ENCODE data around the gene PI4KA. TPM values are rescaled to one million over a fixed set of nuclear protein-coding genes. Genes with fewer than 3 reads are reported as not detected.

Gene PI4KA
- total and polyA plus RNA-seq, 2 donors from 2014 or later, result 37.3 to 92.8 TPM

GRCh38 chr22:20756846-20757245 lies 101.8 kb downstream of the PI4KA start:
- intact Hi-C loops (cut with DNase I), result no loop called here
- FAIRE-seq (no peak), DNase-seq (no peak)
- Histone ChIP-seq H3K4me3 (ENCODE audit: low read length in 3 of 3) (no peak overlapping the region), H3K4me1 (ENCODE audit: control insufficient read depth in 2 of 3, insufficient read depth in 2 of 3, low read depth in 1 of 3, low read length in 3 of 3) (no peaks in the 10 kb centered on the region), H3K9me3 (ENCODE audit: control insufficient read depth in 2 of 3, insufficient read depth in 1 of 3, low read length in 3 of 3) (no peaks in the 10 kb centered on the region), H3K9ac (ENCODE audit: low read length in 3 of 3) (no peak overlapping the region), H3K27me3 (ENCODE audit: control insufficient read depth, insufficient read depth, low read length) (no peaks in the 10 kb centered on the region), H3K27ac (ENCODE audit: low read depth in 2 of 2, low read length in 2 of 2) (no peak overlapping the region), H3K36me3 (ENCODE audit: control insufficient read depth in 2 of 3, insufficient read depth in 3 of 3, low read length in 3 of 3) (peaks cover 0 to 23% (median 18%) of the 10 kb centered on the region in 3 donors)
- no peak for TF ChIP-seq CTCF (IDR thresholded peaks at IDR 0.05; ENCODE audit: borderline replicate concordance, extremely low read depth, insufficient read depth)

- peaks cover 0 to 30% (median 29%) of the 10 kb centered on the region in 3 donors for H3K36me3 ChIP-seq (ENCODE audit: control insufficient read depth in 2 of 3, insufficient read depth in 3 of 3, low read length in 3 of 3)
- no peak for TF ChIP-seq CTCF (IDR thresholded peaks at IDR 0.05; ENCODE audit: borderline replicate concordance, extremely low read depth, insufficient read depth)
- intact Hi-C loops (cut with DNase I), result no loop called here
Observed at GRCh38 chr22:20752873-20753272, 105.7 kb downstream of the PI4KA start.

GRCh38 chr22:20752104-20752741 lies 106.4 kb downstream of the PI4KA start:
- Histone ChIP-seq H3K36me3 (ENCODE audit: control insufficient read depth in 2 of 3, insufficient read depth in 3 of 3, low read length in 3 of 3) (peaks cover 0 to 32% (median 30%) of the 10 kb centered on the region in 3 donors), H3K27ac (ENCODE audit: low read depth in 2 of 2, low read length in 2 of 2) (no peak overlapping the region), H3K9ac (ENCODE audit: low read length in 3 of 3) (no peak overlapping the region), H3K4me1 (ENCODE audit: control insufficient read depth in 2 of 3, insufficient read depth in 2 of 3, low read depth in 1 of 3, low read length in 3 of 3) (no peaks in the 10 kb centered on the region), H3K9me3 (ENCODE audit: control insufficient read depth in 2 of 3, insufficient read depth in 1 of 3, low read length in 3 of 3) (no peaks in the 10 kb centered on the region), H3K27me3 (ENCODE audit: control insufficient read depth, insufficient read depth, low read length) (no peaks in the 10 kb centered on the region), H3K4me3 (ENCODE audit: low read length in 3 of 3) (no peak overlapping the region)
- intact Hi-C loops (cut with DNase I), result no loop called here
- TF ChIP-seq CTCF (IDR thresholded peaks at IDR 0.05; ENCODE audit: borderline replicate concordance, extremely low read depth, insufficient read depth), result no peak
- DNase-seq, result peak in 1 of 5 donors; percentile 59
- no peak for FAIRE-seq

More at GRCh38 chr22:20752873-20753272, 105.7 kb downstream of the PI4KA start:
- H3K27me3 ChIP-seq (ENCODE audit: control insufficient read depth, insufficient read depth, low read length), result no peaks in the 10 kb centered on the region
- FAIRE-seq (no peak), DNase-seq (no peak)
- H3K4me3 ChIP-seq (ENCODE audit: low read length in 3 of 3), result no peak overlapping the region
- no peak overlapping the region for H3K9ac ChIP-seq (ENCODE audit: low read length in 3 of 3)
- no peaks in the 10 kb centered on the region for H3K4me1 ChIP-seq (ENCODE audit: control insufficient read depth in 2 of 3, insufficient read depth in 2 of 3, low read depth in 1 of 3, low read length in 3 of 3)
- no peaks in the 10 kb centered on the region for H3K9me3 ChIP-seq (ENCODE audit: control insufficient read depth in 2 of 3, insufficient read depth in 1 of 3, low read length in 3 of 3)
- no peak overlapping the region for H3K27ac ChIP-seq (ENCODE audit: low read depth in 2 of 2, low read length in 2 of 2)
